Measurements from ENCODE around the gene SP100.

Gene SP100

DNA sequence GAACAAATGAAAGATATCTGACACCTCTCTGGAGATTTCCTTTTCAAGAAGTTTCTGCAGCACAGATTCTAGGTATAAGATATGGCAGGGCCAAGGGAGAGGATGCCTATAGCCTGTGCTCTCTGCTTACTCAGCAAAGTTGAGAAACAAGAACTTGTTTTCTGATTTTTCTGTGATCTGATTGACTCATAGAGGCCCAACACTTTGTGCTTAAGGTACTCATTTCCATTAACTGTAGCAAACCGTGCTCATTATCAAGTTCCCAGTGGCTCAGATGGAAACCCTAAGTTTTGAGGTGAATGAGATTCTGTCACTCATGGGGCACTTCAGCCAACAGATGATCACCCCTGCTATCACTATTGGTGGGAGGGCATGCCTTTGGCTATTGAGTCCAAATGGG lies 124.3 kb downstream of the SP100 start:
- Histone ChIP-seq H3K4me3 (replicated peaks; ENCODE audit: low read depth, low read length) (no peak overlapping the region), H3K36me3 (ENCODE audit: control insufficient read depth, insufficient read depth, low read length) (no peaks in the 10 kb centered on the region), H3K27me3 (replicated peaks; ENCODE audit: control insufficient read depth, insufficient read depth, low read length) (no peaks in the 10 kb centered on the region)
- DNase-seq (ENCODE audit: extremely low read depth, insufficient read length), result no peak
- TF ChIP-seq, protein P1, sequence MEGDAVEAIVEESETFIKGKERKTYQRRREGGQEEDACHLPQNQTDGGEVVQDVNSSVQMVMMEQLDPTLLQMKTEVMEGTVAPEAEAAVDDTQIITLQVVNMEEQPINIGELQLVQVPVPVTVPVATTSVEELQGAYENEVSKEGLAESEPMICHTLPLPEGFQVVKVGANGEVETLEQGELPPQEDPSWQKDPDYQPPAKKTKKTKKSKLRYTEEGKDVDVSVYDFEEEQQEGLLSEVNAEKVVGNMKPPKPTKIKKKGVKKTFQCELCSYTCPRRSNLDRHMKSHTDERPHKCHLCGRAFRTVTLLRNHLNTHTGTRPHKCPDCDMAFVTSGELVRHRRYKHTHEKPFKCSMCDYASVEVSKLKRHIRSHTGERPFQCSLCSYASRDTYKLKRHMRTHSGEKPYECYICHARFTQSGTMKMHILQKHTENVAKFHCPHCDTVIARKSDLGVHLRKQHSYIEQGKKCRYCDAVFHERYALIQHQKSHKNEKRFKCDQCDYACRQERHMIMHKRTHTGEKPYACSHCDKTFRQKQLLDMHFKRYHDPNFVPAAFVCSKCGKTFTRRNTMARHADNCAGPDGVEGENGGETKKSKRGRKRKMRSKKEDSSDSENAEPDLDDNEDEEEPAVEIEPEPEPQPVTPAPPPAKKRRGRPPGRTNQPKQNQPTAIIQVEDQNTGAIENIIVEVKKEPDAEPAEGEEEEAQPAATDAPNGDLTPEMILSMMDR (IDR thresholded peaks at IDR 0.05; ENCODE audit: insufficient read depth, low read length, poor library complexity, severe bottlenecking), result no peak

DNA sequence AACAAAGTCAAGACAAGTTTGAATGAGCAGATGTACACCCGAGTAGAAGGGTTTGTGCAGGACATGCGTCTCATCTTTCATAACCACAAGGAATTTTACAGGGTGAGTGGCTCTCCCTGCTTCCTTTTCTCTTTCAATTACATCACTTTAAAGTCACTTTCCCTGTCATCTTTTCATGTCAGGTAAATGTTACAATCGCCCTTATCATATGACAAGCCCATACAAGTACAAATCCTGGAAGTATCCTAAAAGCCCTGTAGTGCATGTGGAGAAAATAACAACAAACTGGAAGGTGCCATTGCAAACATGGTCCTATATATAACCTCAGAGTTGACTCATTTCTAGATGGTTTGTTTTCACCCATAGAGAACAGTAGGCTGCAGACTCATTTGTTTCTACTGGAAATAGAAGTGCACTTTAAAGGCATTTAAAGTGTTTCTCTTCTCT lies 126.0 kb downstream of the SP100 start:
- Histone ChIP-seq H3K27me3 (replicated peaks; ENCODE audit: control insufficient read depth, insufficient read depth, low read length) (no peaks in the 10 kb centered on the region), H3K36me3 (ENCODE audit: control insufficient read depth, insufficient read depth, low read length) (no peaks in the 10 kb centered on the region), H3K4me3 (replicated peaks; ENCODE audit: low read depth, low read length) (no peak overlapping the region)
- peak; percentile 32 for DNase-seq (ENCODE audit: extremely low read depth, insufficient read length)
- TF ChIP-seq, protein P1 (IDR thresholded peaks at IDR 0.05; ENCODE audit: insufficient read depth, low read length, poor library complexity, severe bottlenecking), result no peak

DNA sequence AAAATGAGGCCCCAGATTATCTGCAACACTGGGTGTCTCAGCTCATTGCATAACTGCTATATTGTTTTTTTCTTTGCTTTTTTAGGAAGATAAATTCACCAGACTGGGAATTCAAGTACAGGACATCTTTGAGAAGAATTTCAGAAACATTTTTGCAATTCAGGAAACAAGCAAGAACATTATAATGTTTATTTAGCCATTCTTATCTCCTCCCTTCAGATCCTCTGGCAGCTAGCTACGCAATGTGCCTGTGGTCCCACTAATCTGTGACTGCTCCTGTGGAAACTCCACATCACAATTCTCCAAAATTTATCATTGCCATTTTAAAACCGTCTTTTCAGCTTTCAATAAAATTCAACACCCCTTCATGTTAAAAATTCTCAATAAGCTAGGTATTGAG lies 126.8 kb downstream of the SP100 start:
- H3K36me3 ChIP-seq (ENCODE audit: control insufficient read depth, insufficient read depth, low read length), result no peaks in the 10 kb centered on the region
- H3K27me3 ChIP-seq (replicated peaks; ENCODE audit: control insufficient read depth, insufficient read depth, low read length), result no peaks in the 10 kb centered on the region

DNA sequence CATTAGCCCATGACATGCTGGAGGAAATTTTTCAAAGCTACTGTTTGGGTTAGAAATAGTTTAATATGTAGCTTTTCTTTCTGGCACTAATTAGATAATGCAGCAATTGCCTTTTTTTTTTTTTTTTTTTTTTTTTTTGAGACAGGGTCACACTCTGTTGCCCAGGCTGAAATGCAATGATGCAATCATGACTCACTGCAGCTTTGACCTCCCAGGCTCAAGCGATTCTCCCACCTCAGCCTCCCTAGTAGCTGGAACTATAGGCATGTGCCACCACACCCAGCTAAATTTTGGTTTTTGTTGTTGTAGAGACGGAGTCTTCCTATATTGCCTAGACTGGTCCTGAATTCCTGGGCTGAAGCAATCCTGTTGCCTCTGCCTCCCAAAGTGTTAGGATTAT lies 136.2 kb downstream of the SP100 start:
- no peak overlapping the region for H3K4me3 ChIP-seq (replicated peaks; ENCODE audit: low read depth, low read length)
- no peaks in the 10 kb centered on the region for H3K27me3 ChIP-seq (replicated peaks; ENCODE audit: control insufficient read depth, insufficient read depth, low read length)
- TF ChIP-seq, protein P1 (IDR thresholded peaks at IDR 0.05; ENCODE audit: insufficient read depth, low read length, poor library complexity, severe bottlenecking), result no peak
- no peak for DNase-seq (ENCODE audit: extremely low read depth, insufficient read length)
- no peaks in the 10 kb centered on the region for H3K36me3 ChIP-seq (ENCODE audit: control insufficient read depth, insufficient read depth, low read length)

More for the DNA sequence above, 126.8 kb downstream of the SP100 start:
- H3K4me3 ChIP-seq (replicated peaks; ENCODE audit: low read depth, low read length), result no peak overlapping the region
- DNase-seq (ENCODE audit: extremely low read depth, insufficient read length), result no peak
- TF ChIP-seq, protein P1 (IDR thresholded peaks at IDR 0.05; ENCODE audit: insufficient read depth, low read length, poor library complexity, severe bottlenecking), result no peak

DNA sequence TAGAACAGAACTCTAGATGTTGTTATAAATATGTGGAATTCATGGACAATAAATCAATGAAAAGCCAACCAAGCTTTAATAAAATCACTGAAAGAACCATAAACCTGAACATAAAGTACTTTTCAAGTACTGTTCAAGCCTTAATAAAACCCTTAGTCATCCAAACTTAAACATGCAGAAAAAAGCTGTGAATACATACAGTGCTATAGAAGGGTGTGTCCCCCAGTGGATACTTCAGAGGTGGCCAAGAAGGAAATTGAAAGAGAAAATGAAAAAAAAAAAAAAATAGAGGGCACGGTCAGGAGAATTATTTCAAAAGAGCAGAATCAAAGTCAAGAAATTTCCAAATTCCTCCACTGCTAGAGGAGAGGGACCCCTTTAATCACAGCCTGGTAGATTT lies 141.1 kb downstream of the SP100 start:
- TF ChIP-seq, protein P1 (IDR thresholded peaks at IDR 0.05; ENCODE audit: insufficient read depth, low read length, poor library complexity, severe bottlenecking), result no peak
- Histone ChIP-seq H3K4me3 (replicated peaks; ENCODE audit: low read depth, low read length) (no peak overlapping the region), H3K27me3 (replicated peaks; ENCODE audit: control insufficient read depth, insufficient read depth, low read length) (no peaks in the 10 kb centered on the region), H3K36me3 (ENCODE audit: control insufficient read depth, insufficient read depth, low read length) (no peaks in the 10 kb centered on the region)
- no peak for DNase-seq (ENCODE audit: extremely low read depth, insufficient read length)

Data from GM06990 (cell line).